Kasumi-1 (cell line): ENCODE measurements around the gene KLK4.

Experiments
- DNase-seq, 2 experiments: peaks; one replicate each; lab custom pipeline; 2025; lab: John Stamatoyannopoulos, UW

The KLK4 gene

GRCh38 chr19:50911206-50912101, at the start of gene KLK4:
Gene KLK4, minus strand, starts transcription at chr19:50911395. Its CDS starts 657 bp downstream, at chr19:50910738.
- no peak for DNase-seq

GRCh38 chr19:50959731-50960500, 48.7 kb upstream of the KLK4 start:
- no peak for DNase-seq

GRCh38 chr19:50957587-50957986, 46.4 kb upstream of the KLK4 start:
- no peak for DNase-seq

GRCh38 chr19:50952910-50953309, 41.7 kb upstream of the KLK4 start, which contains the start of gene KLK5:
Gene KLK5, minus strand, starts transcription at chr19:50953038. Its CDS starts 381 bp downstream, at chr19:50952657.
- DNase-seq = no peak

GRCh38 chr19:50949861-50950260, 38.7 kb upstream of the KLK4 start:
- no peak for DNase-seq

- DNase-seq = no peak
Measured at GRCh38 chr19:50947123-50947522, 35.9 kb upstream of the KLK4 start.

- no peak for DNase-seq
Measured at GRCh38 chr19:50944795-50945194, 33.6 kb upstream of the KLK4 start.

- DNase-seq = no peak
Measured at GRCh38 chr19:50943074-50943828, 32.1 kb upstream of the KLK4 start.

GRCh38 chr19:50939596-50939995, 28.4 kb upstream of the KLK4 start:
- DNase-seq = no peak

- no peak for DNase-seq
Measured at GRCh38 chr19:50933640-50934039, 22.4 kb upstream of the KLK4 start.

- no peak for DNase-seq
Measured at GRCh38 chr19:50932690-50933083, 21.5 kb upstream of the KLK4 start.

GRCh38 chr19:50932018-50932689, 21.0 kb upstream of the KLK4 start:
- no peak for DNase-seq

GRCh38 chr19:50931023-50931422, 19.8 kb upstream of the KLK4 start:
- no peak for DNase-seq

- no peak for DNase-seq
Measured at GRCh38 chr19:50928831-50929230, 17.6 kb upstream of the KLK4 start.

- no peak for DNase-seq
Measured at GRCh38 chr19:50926144-50926543, 14.9 kb upstream of the KLK4 start.

- no peak for DNase-seq
Measured at GRCh38 chr19:50925734-50926133, 14.5 kb upstream of the KLK4 start.

- no peak for DNase-seq
Measured at GRCh38 chr19:50924586-50924985, 13.4 kb upstream of the KLK4 start.

GRCh38 chr19:50922317-50922853, 11.2 kb upstream of the KLK4 start:
- DNase-seq = peak; percentile 77 to 79

GRCh38 chr19:50921426-50922316, 10.5 kb upstream of the KLK4 start:
- DNase-seq = no peak

- no peak for DNase-seq
Measured at GRCh38 chr19:50916069-50916468, 4.9 kb upstream of the KLK4 start.
